ENCODE measurements around the gene CBR3. TPM values are rescaled to one million over a fixed set of nuclear protein-coding genes. Genes with fewer than 3 reads are reported as not detected.
"Not testable (repeated sequence)": the region's sequence is repeated elsewhere in the genome, so short reads cannot be mapped to it uniquely, and the experiment has no call there.

The CBR3 gene
- total RNA-seq, 1 experiment from 2014 or later = 20.1 TPM

DNA sequence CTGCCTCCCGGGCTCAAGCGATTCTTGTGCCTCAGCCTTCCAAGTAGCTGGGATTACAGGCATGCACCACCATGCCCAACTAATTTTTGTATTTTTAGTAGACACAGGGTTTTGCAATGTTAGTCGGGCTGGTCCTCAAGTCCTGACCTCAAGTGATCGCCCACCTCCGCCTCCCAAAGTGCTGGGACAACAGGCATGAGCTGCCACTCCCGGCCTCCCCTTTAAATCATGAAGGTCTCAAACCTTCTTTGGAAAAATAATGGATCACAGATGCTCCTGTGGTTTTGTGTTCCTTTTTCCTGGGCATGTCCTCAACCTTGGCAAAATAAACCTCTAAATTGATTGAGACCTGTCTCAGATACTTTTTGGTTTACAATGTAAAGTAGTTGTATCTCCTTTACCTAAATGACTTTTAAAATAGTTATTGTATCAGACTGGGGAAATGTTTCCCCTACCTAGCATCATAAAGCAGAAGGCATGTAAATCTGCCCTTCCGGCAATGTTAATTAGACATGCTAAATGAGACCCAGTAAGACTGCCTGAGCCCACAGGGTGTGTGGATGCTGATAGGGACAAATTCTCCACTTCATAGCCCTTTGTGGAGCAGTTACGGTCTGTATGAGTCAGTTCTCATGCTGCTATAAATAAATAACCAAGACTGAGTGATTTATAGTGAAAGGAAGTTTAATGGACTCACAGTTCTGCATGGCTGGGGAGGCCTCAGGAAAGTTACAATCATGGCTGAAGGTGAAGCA lies 37.3 kb upstream of the CBR3 start:
- intact Hi-C loops (cut with micrococcal nuclease; ENCODE audit: unreplicated experiment) = no loop called here
- DNase-seq = no peak
- H3K4me3 ChIP-seq = no peak overlapping the region
- H3K79me2 ChIP-seq (ENCODE audit: low read depth) = no peaks in the 10 kb centered on the region
- H3F3A ChIP-seq (ENCODE audit: insufficient read depth, low read depth) = no peaks in the 10 kb centered on the region
- no peaks in the 10 kb centered on the region for H3K4me1 ChIP-seq (replicated peaks; ENCODE audit: insufficient read depth)
- no TSS peak for BruUV-seq (replicated peaks)
- H3K4me2 ChIP-seq = no peak overlapping the region
- no peak overlapping the region for H2AFZ ChIP-seq
- no peak overlapping the region for H3K27ac ChIP-seq
- no peaks in the 10 kb centered on the region for H3K9me2 ChIP-seq (ENCODE audit: insufficient read depth)
- no peaks in the 10 kb centered on the region for H4K20me1 ChIP-seq (ENCODE audit: insufficient read depth)
- no peaks in the 10 kb centered on the region for H3K36me3 ChIP-seq (ENCODE audit: low read depth)
- no peaks in the 10 kb centered on the region for H3K27me3 ChIP-seq (ENCODE audit: insufficient read depth, low read depth)
- CTCF ChIA-PET = no interaction called here
- POLR2A ChIA-PET (ENCODE audit: unreplicated experiment) = no interaction called here
- no peaks in the 10 kb centered on the region for H3K9me3 ChIP-seq (ENCODE audit: insufficient read depth, low read depth)
- no peak for TF ChIP-seq EZH2 (IDR thresholded peaks at IDR 0.05; ENCODE audit: low read depth)
- TF ChIP-seq, protein P1, sequence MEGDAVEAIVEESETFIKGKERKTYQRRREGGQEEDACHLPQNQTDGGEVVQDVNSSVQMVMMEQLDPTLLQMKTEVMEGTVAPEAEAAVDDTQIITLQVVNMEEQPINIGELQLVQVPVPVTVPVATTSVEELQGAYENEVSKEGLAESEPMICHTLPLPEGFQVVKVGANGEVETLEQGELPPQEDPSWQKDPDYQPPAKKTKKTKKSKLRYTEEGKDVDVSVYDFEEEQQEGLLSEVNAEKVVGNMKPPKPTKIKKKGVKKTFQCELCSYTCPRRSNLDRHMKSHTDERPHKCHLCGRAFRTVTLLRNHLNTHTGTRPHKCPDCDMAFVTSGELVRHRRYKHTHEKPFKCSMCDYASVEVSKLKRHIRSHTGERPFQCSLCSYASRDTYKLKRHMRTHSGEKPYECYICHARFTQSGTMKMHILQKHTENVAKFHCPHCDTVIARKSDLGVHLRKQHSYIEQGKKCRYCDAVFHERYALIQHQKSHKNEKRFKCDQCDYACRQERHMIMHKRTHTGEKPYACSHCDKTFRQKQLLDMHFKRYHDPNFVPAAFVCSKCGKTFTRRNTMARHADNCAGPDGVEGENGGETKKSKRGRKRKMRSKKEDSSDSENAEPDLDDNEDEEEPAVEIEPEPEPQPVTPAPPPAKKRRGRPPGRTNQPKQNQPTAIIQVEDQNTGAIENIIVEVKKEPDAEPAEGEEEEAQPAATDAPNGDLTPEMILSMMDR (conservative IDR thresholded peaks at IDR 0.05) = no peak

DNA sequence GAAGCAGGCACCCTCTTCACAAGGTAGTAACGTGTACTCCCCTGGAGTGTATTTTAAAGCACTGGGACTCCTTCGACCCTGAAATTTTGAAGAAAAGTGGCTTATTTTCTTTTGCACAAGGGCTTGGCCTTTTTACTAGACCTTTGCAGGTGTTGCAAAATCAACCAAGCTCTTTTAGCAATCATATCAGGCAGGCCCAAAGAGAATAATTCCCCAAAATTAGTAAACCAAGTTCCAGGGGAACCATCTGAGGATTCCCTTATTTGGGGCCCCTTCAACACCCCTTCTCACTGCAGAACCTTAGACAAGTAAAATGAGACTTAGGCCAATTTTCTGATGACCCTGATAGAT lies 36.7 kb upstream of the CBR3 start:
- no peaks in the 10 kb centered on the region for H4K20me1 ChIP-seq (ENCODE audit: insufficient read depth)
- ChIA-PET CTCF (no interaction called here), POLR2A (ENCODE audit: unreplicated experiment) (no interaction called here)
- H3K4me2 ChIP-seq = no peak overlapping the region
- TF ChIP-seq, protein P1 (conservative IDR thresholded peaks at IDR 0.05) = no peak
- no peak for TF ChIP-seq EZH2 (IDR thresholded peaks at IDR 0.05; ENCODE audit: low read depth)
- H3K9me2 ChIP-seq (ENCODE audit: insufficient read depth) = no peaks in the 10 kb centered on the region
- no peaks in the 10 kb centered on the region for H3K27me3 ChIP-seq (ENCODE audit: insufficient read depth, low read depth)
- no peaks in the 10 kb centered on the region for H3K36me3 ChIP-seq (ENCODE audit: low read depth)
- intact Hi-C loops (cut with micrococcal nuclease; ENCODE audit: unreplicated experiment) = no loop called here
- H3K79me2 ChIP-seq (ENCODE audit: low read depth) = no peaks in the 10 kb centered on the region
- no TSS peak for BruUV-seq (replicated peaks)
- H3K4me1 ChIP-seq (replicated peaks; ENCODE audit: insufficient read depth) = no peaks in the 10 kb centered on the region
- H3F3A ChIP-seq (ENCODE audit: insufficient read depth, low read depth) = no peaks in the 10 kb centered on the region
- DNase-seq = no peak
- H3K9me3 ChIP-seq (ENCODE audit: insufficient read depth, low read depth) = no peaks in the 10 kb centered on the region
- no peak overlapping the region for H3K27ac ChIP-seq
- no peak overlapping the region for H2AFZ ChIP-seq
- no peak overlapping the region for H3K4me3 ChIP-seq

DNA sequence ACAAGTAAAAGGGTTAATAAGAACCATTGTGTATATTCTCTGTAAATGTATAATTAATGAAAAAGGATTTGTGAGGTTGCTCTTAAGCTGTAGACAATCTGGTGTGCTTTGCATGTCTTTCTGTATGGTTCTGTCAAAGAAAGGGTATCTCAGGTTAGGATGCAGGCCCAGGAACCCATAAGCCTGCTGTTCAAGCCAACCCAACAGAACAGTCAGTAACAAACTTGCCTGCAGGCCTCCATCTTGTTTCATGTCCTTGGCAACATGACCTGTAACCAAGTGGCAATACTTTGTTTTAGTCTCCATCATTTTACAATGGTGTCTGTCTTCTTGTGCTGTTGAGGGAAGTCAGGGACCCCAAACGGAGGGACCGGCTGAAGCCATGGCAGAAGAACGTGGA lies 35.9 kb upstream of the CBR3 start:
- H3K79me2 ChIP-seq (ENCODE audit: low read depth) = no peaks in the 10 kb centered on the region
- H3K27ac ChIP-seq = no peak overlapping the region
- TF ChIP-seq, protein P1 (conservative IDR thresholded peaks at IDR 0.05) = no peak
- TF ChIP-seq EZH2 (IDR thresholded peaks at IDR 0.05; ENCODE audit: low read depth) = no peak
- DNase-seq = no peak
- H3K9me3 ChIP-seq (ENCODE audit: insufficient read depth, low read depth) = no peaks in the 10 kb centered on the region
- no peaks in the 10 kb centered on the region for H4K20me1 ChIP-seq (ENCODE audit: insufficient read depth)
- no peaks in the 10 kb centered on the region for H3K9me2 ChIP-seq (ENCODE audit: insufficient read depth)
- ChIA-PET CTCF (no interaction called here), POLR2A (ENCODE audit: unreplicated experiment) (no interaction called here)
- H3K4me3 ChIP-seq = no peak overlapping the region
- no peaks in the 10 kb centered on the region for H3F3A ChIP-seq (ENCODE audit: insufficient read depth, low read depth)
- no peak overlapping the region for H3K4me2 ChIP-seq
- no peaks in the 10 kb centered on the region for H3K27me3 ChIP-seq (ENCODE audit: insufficient read depth, low read depth)
- no peaks in the 10 kb centered on the region for H3K36me3 ChIP-seq (ENCODE audit: low read depth)
- no TSS peak for BruUV-seq (replicated peaks)
- intact Hi-C loops (cut with micrococcal nuclease; ENCODE audit: unreplicated experiment) = no loop called here
- no peak overlapping the region for H2AFZ ChIP-seq
- H3K4me1 ChIP-seq (replicated peaks; ENCODE audit: insufficient read depth) = no peaks in the 10 kb centered on the region

DNA sequence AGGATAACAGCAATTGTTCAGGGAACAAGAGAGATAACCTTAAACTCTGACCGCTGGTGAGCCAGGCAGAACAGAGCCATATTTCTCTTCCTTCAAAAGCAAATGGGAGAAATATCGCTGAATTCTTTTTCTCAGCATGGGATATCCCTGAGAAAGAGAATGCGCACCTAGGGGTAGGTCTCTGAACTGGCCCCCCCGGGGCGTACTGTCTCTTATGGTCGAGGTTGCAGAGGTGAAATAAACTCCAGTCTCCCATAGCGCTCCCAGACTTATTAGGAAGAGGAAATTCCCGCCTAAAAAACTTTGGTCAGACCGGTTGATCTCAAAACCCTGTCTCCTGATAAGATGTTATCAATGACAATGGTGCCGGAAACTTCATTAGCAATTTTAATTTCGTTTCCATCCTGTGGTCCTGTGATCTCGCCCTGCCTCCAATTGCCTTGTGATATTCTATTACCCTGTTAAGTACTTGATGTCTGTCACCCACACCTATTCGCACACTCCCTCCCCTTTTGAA lies 35.1 kb upstream of the CBR3 start:
- H3K9me3 ChIP-seq (ENCODE audit: insufficient read depth, low read depth); H3K4me2 ChIP-seq; H4K20me1 ChIP-seq (ENCODE audit: insufficient read depth); H3K4me1 ChIP-seq (replicated peaks; ENCODE audit: insufficient read depth); H3K79me2 ChIP-seq (ENCODE audit: low read depth); H3K9me2 ChIP-seq (ENCODE audit: insufficient read depth); DNase-seq; POLR2A ChIA-PET (ENCODE audit: unreplicated experiment); H3K27ac ChIP-seq; H3K27me3 ChIP-seq (ENCODE audit: insufficient read depth, low read depth); BruUV-seq (replicated peaks); H3F3A ChIP-seq (ENCODE audit: insufficient read depth, low read depth); H3K36me3 ChIP-seq (ENCODE audit: low read depth); H3K4me3 ChIP-seq; CTCF ChIA-PET; intact Hi-C loops (cut with micrococcal nuclease; ENCODE audit: unreplicated experiment); H2AFZ ChIP-seq: not testable (repeated sequence)

All from PC-9 (cell line).